Mucosa of gallbladder (tissue), 1 donor: Measurements from ENCODE around the gene C15orf62. TPM values are rescaled to one million over a fixed set of nuclear protein-coding genes. Genes with fewer than 3 reads are reported as not detected.

Source experiments
- DNase-seq: peaks from one replicate; pipeline ENCODE4 v3.0.0-alpha.2; 2020; ENCODE audit warnings: low spot score
- total RNA-seq: library from RNA; stranded (reverse); gene quantifications from one replicate; pipeline ENCODE4 v1.2.1, GENCODE V29; 2021
- donor health status: DM: no; HTN: no; CAD: no.

The C15orf62 gene
- total RNA-seq, 1 donor from 2014 or later: 1.4 TPM

DNA sequence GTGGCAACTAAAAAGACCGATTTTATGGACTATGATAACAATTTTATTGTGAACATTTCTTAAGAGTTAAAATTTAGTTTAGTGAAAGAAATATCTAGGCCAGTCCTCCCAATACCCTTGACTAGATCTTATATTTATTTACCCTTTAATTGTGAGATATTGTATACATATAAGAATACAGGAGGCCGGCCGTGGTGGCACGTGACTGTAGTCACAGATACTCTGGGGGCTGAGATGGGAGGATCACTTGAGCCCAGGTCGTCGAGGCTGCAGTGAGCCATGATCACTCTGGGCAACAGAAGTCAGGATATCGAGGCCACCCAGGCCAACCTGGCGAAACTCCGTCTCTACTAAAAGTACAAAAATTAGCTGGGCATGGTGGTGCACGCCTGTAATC, 14.0 kb upstream of the C15orf62 start:
- no peak for DNase-seq

DNA sequence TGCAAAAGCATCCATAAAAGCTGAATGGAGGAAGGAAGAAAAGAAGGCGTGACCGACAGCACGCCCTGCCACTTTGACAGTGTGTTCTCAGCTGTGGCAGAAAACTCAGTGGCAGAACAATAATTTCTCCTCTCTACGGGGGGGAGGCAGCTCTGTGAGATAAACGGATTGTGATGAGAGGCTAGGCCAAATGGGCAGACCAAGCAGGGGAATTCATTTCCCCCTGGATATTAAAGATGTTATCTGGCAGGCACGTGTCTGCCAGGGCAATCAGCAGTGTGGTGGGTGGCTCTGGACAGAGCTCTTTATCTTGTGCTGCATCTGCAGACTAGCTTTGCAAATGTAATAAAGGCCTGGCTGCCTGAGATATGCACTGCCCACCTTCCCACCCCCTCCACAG, 12.8 kb upstream of the C15orf62 start:
- no peak for DNase-seq

- no peak for DNase-seq
Observed at GRCh38 chr15:40759961-40760360, 9.8 kb upstream of the C15orf62 start.

GRCh38 chr15:40762919-40763800, 6.6 kb upstream of the C15orf62 start:
- DNase-seq: peak; percentile 73

GRCh38 chr15:40763801-40764628, 5.8 kb upstream of the C15orf62 start, which contains the start of gene GCHFR:
TSS of gene GCHFR (plus strand) at chr15:40764068. CDS start at chr15:40764181, 113 bp downstream.
- DNase-seq: peak; percentile 63

- no peak for DNase-seq
Observed at GRCh38 chr15:40764629-40765103, 5.1 kb upstream of the C15orf62 start.

DNA sequence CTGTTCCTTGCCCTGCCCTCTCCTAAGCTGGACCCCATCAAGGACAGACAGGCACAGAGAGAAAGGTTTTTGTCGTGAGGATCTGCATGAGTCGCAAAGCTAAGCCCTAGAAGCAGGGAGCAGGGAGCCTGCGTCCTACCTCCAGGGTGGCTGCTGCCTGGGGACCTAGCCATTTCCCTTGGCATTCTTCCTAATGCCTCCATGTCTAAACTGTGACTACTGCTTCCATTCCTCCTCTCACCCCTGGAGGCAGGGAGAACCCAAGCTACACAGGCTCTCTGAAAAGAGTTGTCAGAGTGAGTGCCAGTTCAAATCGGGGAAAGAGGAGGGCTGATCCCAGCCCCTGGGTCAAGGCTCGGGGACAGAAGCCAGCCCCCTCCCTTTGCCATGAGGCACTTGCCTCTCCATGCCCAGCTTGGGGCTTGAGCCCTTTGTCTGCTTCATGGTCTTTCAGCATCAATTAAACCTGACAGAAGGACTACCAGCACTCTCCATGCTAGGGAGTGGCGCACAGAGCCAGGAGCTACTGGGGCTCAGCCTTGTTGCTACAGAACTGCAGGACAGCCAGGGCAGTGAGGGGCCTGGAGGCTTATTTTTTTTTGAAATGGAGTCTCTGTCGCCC, 3.5 kb upstream of the C15orf62 start:
- no peak for DNase-seq

- no peak for DNase-seq
Observed at GRCh38 chr15:40766906-40767837, 2.6 kb upstream of the C15orf62 start.

DNA sequence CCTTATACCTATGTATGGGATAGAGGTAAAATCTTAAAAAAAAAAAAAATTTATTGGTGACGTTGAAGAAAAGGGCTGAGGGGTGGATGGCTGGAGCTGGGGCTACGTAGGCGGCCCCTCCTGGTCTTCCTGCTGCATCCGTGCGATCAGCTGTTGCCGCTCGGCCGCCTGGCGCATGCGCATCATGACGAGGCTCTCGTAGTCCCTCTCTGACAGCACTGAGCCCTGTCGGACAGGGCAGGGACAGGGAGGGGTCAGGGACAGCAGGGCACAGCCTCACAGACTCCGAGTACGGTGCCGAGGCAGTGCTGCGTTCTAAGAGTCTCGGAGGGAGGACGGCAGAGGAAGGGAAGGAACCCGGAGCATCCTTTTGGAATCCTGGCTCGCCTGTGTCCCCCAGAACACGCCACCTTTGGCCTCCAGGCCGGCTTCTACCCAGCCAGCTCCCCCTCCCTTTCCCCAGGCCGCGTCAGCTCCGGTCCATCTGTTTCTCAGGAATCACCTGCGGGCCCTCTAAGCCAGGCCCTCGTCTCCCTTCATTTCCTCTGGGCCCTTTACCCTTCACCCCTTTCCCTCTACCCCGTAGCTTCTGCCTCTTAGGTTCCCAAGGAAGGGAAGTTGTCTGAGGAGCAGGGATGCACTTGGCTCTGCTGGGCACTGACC, 1.8 kb upstream of the C15orf62 start:
- DNase-seq: no peak

- no peak for DNase-seq
Observed at GRCh38 chr15:40768521-40769273, 1.1 kb upstream of the C15orf62 start.

DNA sequence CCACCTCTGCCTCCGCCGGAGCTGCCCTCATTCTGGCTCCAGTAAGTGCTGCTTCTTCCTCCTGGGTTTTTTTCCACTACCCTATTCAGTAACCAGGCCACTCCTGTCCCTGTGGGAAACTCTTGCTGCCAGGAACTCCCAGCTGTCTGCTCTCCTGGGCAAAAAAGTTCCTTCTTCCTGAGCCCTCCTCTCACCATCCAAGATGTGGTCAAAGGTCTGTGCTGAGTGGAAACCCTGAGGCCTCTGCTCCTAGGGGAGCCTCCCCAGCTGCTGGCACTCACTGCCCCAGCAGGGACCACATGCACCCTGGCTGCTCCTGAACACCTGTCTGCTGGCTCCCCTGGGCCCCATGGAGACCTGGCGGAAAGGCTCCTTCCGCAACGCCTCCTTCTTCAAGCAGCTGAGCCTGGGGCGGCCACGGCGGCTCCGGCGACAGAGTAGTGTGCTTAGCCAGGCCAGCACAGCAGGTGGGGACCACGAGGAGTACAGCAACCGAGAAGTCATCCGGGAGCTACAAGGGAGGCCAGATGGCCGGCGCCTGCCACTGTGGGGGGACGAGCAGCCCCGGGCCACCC, 454 bp downstream of the C15orf62 start:
- DNase-seq: no peak

DNA sequence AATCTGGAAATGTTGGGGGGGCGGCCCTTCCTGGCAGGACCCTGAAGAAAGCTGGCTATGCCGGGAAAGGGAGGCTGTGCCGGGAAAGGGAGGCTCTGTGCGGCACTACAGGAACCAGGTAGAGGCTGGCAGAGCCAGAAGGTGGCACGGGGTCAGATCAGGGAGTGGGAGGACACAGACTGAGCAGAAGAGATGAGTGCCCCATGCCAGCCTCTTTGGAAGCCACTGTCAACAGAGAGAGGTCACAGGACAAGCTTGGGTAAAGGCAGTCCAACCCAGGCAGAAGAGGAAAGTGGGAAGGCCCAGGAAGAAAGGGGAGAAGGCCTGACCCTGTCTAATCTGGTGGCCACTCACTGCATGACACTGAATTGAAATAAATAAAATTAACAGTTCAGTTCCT, 1.5 kb downstream of the C15orf62 start:
- no peak for DNase-seq

DNA sequence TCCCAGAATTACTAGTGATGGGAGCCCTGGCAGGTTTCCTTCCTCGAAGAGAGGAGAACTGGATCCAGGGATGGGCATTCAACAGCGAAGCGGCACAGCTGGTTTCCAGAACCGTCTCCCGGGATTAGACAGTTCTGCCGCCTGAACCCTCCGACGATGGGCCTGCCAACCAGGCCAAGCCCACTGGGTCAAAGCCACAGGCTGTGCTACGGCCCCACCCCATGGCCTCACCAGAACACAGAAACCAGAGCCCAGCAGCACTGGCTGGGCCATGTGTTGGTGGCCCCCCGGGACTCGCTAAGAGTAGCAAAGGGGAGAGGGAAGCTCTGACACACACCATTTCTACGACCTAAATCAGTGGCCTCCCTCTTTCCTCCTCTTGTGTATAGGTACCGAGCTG, 2.2 kb downstream of the C15orf62 start:
- DNase-seq: no peak

GRCh38 chr15:40773496-40773895, 3.7 kb downstream of the C15orf62 start:
- no peak for DNase-seq

GRCh38 chr15:40773902-40774301, 4.1 kb downstream of the C15orf62 start:
- DNase-seq: no peak

- no peak for DNase-seq
Observed at GRCh38 chr15:40775007-40775406, 5.2 kb downstream of the C15orf62 start.

DNA sequence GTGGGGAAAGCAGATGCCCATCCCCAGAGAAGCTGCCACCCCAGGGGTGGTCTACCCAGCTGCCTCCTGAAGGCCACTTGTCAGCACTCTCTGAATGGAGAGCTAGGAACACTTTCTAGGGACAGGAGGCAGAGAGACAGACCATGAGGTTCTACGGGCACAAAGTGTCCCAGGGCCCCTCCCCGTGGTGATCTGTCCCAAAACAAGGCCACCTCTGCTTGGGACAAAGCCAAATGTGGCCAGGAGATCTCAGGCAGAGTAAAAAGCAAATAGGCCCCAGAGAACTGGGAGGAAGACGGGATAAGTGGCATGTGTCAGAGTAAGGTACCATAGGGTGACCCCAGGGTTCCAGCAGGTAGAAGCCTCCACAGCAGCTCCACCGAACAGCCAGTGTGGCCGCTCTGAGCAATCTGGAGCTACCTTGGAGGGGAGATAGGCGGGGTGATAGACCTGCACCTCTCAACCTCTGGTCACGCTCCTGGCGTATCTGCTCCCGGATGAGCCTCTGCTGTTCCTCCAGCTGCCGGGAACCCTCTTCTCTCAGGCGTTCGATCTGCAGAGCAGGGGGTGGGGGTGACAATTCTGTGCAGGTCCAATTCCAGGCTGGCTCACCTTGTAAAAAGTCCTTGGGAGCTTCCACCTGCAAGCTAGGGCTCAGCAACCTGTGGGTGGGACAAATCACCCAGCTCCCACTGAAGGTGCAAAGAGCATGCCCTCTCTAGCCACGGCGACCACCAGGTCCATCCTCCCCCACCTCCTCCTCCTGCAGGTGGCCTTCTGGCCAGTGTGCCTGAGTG, 6.2 kb downstream of the C15orf62 start:
- DNase-seq: no peak

GRCh38 chr15:40776537-40777141, 6.9 kb downstream of the C15orf62 start:
- DNase-seq: peak; percentile 72
